ENCODE data around the gene SLX4.

The SLX4 gene

GRCh38 chr16:3564889-3565141 lies 46.6 kb downstream of the SLX4 start:
- no peak for TF ChIP-seq CTCF (IDR thresholded peaks at IDR 0.05; ENCODE audit: low read depth, low read length, missing control alignments)

GRCh38 chr16:3564130-3564888 lies 47.1 kb downstream of the SLX4 start:
- no peak for TF ChIP-seq CTCF (IDR thresholded peaks at IDR 0.05; ENCODE audit: low read depth, low read length, missing control alignments)
- H3K4me3 ChIP-seq (ENCODE audit: low read depth, low read length) = no peak overlapping the region
- no peak for DNase-seq (ENCODE audit: low read depth)

More at GRCh38 chr16:3564889-3565141, 46.6 kb downstream of the SLX4 start:
- no peak for DNase-seq (ENCODE audit: low read depth)
- H3K4me3 ChIP-seq (ENCODE audit: low read depth, low read length) = no peak overlapping the region

- H3K4me3 ChIP-seq (ENCODE audit: low read depth, low read length) = no peak overlapping the region
- DNase-seq (ENCODE audit: low read depth) = no peak
- TF ChIP-seq CTCF (IDR thresholded peaks at IDR 0.05; ENCODE audit: low read depth, low read length, missing control alignments) = no peak
Observed at GRCh38 chr16:3562914-3563480, 48.4 kb downstream of the SLX4 start.

GRCh38 chr16:3561626-3562025 lies 49.8 kb downstream of the SLX4 start:
- no peak for DNase-seq (ENCODE audit: low read depth)
- H3K4me3 ChIP-seq (ENCODE audit: low read depth, low read length) = no peak overlapping the region
- no peak for TF ChIP-seq CTCF (IDR thresholded peaks at IDR 0.05; ENCODE audit: low read depth, low read length, missing control alignments)

- no peak for DNase-seq (ENCODE audit: low read depth)
- H3K4me3 ChIP-seq (ENCODE audit: low read depth, low read length) = no peak overlapping the region
- no peak for TF ChIP-seq CTCF (IDR thresholded peaks at IDR 0.05; ENCODE audit: low read depth, low read length, missing control alignments)
Observed at GRCh38 chr16:3554351-3554928, 57.0 kb downstream of the SLX4 start.

- TF ChIP-seq CTCF (IDR thresholded peaks at IDR 0.05; ENCODE audit: low read depth, low read length, missing control alignments) = no peak
- H3K4me3 ChIP-seq (ENCODE audit: low read depth, low read length) = no peak overlapping the region
- no peak for DNase-seq (ENCODE audit: low read depth)
Observed at GRCh38 chr16:3553138-3553923, 58.1 kb downstream of the SLX4 start.

All from GM12864 (cell line).